Limb (tissue), 2 donors: ENCODE measurements around the gene LRFN5.
"Not testable (repeated sequence)": the region's sequence is repeated elsewhere in the genome, so short reads cannot be mapped to it uniquely, and the experiment has no call there.

Source experiments
- DNase-seq, 2 donors: peaks; one replicate each; pipeline ENCODE4 v3.0.0-alpha.2; 2016; ENCODE audit errors: extremely low spot score in 2 of 2

Gene LRFN5

DNA sequence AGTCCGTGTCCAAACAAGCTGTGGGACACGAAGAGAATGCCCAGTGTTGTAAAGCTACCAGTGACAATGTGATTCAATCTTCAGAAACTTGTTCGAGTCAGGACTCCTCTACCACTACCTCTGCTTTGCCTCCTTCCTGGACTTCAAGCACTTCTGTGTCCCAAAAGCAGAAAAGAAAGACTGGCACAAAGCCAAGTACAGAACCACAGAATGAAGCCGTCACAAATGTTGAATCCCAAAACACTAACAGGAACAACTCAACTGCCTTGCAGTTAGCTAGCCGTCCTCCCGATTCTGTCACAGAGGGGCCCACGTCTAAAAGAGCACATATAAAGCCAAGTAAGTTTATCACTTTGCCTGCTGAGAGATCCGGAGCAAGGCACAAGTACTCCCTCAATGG, 284.9 kb downstream of the LRFN5 start:
- no peak for DNase-seq

DNA sequence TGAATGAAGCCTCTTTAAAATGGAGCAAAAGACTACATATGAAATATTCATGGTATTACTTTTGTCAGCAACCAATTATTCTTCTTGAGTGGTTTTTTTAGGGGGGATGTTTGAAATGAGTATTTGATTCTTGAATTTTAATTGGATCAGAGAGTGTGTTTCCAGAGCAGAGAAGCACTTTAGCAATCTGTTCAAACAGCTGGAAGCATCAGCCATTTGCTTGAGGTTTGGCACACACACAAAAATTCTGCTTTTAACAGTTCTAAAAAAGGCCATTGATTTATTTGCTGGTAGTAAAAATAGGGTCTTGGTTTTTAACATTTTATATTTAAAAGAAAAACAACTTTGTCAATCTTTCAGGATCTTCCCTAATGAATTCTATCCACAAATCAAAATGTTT, 292.7 kb downstream of the LRFN5 start:
- DNase-seq: peak in 1 of 2 donors; percentile 62

DNA sequence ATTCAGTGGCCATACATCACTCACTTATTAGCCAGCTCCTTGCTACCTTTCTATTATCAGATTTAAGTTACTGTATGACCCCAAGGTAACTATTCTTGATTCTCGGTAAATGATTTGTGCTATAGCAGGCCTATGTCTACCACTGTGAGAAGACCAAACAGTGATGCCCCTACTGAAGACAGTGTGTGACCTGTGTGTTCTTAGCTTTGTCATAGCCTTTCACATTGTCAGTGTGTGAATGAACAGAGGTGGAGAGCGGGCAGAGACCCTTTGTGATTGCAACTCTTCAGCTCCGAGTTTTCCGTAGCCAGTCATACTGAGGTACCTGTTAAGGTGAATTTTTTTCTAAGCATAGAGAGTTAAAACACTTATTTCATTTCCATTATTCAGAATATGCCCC, 294.0 kb downstream of the LRFN5 start:
- DNase-seq: no peak

DNA sequence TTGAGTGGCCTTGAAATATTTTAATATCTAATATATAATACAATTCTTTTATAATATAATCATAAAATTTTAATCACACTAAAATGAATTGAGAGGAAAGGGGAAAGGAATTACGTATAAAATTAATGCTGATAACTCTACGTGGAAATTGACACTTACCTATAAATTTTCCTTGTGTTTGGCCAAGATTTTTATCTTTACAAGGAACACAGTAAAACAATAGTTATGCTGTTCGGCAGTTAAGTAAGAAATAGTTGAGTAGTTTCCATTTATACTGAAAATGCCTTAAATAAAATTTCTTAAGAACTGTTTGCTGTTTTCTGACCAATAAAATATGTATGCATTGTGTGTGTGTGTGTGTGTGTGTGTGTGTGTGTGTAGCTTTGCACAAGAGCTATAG, 294.4 kb downstream of the LRFN5 start:
- DNase-seq: no peak

DNA sequence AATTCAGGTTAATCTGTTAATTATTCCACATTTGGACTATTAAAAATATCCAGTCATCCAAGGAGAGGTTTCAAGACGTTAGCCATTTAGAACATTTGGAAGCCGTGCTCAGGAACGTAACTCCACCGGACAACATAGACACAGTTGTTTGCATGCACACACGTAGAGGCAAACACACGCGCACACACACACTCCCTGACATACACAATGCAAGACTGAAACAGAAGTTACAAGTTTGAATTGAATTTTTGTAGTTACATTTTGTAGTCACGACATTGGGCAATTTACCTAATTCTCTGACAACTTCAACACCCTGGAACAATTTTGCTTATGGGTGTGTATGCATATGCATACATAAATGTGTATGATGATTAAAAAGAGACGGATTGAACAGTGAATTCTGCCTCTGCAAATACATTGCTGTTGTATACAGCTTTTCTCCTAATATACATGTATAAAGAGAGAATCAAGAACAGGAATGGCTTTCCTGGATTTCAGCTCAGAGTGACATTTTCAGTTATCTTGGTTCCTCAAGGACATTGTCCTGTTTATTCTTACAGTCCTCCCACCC, 298.8 kb downstream of the LRFN5 start:
- no peak for DNase-seq

DNA sequence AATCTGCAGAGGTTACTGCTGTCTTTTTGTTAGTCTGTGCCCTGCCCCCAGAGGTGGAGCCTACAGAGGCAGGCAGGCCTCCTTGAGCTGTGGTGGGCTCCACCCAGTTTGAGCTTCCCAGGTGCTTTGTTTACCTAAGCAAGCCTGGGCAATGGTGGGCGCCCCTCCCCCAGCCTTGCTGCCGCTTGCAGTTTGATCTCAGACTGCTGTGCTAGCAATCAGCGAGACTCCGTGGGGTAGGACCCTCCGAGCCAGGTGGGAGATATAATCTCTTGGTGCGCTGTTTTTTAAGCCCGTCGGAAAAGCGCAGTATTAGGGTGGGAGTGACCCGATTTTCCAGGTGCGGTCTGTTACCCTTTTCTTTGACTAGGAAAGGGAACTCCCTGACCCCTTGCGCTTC, 304.5 kb downstream of the LRFN5 start:
- DNase-seq: not testable (repeated sequence)

DNA sequence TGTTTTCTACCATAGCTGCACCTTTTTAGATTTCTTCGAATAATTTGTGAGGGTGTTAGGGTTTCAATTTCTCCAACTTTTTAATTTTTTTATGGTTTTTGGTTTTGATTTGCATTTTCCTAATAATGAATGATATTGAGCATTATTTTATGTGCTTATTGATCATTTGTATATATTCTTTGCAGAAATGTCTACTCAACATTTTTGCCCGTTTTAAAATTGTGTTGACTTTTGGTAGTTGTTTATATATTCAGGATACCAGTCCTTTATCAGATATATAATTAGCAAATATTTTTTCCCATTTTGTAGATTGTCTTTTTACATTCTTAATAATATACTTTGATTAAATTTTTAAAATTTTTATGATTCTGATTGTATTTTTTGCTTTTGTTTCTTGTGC, 306.7 kb downstream of the LRFN5 start:
- DNase-seq: no peak

DNA sequence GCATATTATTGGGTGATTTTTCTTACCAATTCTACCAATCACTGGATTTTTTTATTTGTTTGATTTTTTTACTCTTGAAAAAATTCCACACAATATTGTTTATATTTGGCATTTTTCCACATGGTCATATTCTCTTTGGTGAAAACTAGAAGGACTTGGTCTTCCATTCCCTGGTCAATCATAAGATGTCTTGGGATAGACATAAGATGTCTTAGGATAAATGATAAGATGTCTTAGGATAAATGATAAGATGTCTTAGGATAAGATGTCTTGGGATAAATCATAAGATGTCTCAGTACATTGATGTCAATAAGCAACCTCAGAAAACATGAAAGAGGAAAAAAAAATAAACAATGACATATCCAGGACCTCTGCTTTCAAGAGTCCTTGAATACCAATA, 309.1 kb downstream of the LRFN5 start:
- DNase-seq: no peak

DNA sequence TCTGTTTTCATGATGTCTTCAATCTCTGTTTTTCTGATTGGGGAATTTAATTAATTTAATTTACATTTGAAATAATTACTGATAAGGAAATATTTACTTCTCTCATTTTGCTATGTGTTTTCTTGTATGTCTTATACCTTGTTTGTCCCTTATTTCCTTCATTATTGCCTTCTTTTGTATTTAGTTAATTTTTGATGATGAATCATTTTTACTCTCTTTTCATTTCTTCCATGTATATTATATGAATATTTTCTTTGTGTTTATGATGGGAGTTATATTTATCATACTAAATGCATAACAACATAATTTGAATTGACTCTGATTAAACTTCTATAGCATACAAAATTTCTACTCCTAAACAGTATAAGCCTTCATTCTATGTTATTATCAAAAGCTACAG, 309.6 kb downstream of the LRFN5 start:
- DNase-seq: no peak

DNA sequence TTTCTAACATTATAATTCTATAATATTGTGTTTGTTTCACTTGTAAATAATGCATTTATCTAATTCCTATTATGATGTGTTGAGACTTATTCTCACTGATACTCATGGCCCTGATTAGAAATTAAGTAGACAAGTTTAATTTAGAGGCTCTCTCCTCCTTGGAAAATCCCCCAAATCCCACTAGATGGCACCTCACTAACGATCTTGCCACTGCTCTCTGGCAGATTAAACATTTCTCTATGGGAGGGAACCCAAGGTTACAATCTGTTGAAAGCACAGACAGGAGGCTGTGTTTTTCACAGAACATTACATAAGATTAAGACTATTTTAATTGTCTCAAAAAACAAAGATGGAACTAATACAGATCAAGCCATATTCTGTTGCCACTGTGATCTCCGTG, 318.7 kb downstream of the LRFN5 start:
- DNase-seq: no peak

DNA sequence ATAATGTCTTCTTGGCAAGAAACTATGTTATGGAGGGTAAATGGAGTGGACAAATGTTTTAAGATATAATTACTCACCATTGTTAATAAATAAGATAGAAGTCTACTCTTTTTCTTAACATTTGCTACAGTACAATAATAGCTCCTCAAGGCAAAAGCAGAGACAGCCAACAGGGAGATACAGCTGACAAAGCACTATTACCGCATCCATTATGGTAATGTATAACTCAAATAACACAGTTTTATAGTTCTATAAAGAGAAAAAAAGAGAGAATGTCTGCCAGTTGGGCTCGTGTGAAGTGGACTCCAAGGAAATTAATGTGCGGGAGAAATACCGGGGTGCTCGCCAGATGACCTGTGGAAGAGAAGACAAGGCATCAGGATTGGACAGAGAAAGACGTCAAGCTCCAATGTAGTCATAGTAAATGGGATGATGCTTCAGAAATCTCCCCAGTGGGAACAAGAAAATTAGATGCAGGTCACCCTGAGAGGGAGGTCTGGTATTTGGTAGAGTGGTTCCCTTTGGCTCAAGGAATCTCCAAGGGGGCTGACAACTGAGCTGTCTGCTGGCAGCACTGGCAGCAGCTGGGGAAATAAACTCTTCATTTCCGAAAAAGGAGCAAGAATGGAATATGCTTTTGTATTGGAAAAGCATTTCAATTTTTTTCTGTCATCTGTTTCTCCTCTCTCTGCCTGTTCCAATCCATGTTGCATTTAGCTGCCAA, 343.9 kb downstream of the LRFN5 start:
- DNase-seq: peak; percentile 50 to 74
